Measurements from ENCODE around the gene DCD.

DCD gene

DNA sequence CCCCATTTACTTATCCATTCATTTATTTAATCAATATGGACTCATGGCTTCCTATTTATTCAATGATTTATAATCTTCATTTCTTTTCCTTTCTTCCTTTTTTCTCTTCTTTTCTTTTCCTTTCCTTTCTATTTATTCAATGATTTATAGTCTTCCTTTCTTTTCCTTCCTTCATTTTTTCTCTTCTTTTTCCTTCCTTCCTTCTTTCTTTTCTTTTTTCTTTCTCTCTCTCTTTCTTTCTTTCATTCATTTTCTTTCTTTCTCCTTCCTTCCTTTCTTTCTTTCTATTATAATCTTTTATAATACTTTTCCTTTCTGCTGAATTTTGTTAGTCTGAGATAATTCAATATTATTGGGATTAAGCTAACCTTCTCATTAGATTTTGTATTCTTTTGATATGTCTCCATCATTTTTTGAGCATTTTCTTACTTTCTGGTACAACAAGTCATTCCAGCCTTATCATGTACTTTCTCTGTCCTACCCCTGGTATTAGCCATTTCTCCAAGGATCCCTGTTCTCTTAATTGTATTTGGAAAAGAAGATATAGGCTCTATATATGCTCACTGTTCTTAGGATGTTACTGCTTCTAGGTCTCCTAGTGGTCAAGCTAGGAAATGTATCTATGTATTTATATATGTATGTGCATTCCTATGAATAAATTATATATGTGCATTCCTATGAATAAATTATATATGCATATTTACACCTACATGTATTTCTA, 25.5 kb downstream of the DCD start:
- TF ChIP-seq, protein P1, sequence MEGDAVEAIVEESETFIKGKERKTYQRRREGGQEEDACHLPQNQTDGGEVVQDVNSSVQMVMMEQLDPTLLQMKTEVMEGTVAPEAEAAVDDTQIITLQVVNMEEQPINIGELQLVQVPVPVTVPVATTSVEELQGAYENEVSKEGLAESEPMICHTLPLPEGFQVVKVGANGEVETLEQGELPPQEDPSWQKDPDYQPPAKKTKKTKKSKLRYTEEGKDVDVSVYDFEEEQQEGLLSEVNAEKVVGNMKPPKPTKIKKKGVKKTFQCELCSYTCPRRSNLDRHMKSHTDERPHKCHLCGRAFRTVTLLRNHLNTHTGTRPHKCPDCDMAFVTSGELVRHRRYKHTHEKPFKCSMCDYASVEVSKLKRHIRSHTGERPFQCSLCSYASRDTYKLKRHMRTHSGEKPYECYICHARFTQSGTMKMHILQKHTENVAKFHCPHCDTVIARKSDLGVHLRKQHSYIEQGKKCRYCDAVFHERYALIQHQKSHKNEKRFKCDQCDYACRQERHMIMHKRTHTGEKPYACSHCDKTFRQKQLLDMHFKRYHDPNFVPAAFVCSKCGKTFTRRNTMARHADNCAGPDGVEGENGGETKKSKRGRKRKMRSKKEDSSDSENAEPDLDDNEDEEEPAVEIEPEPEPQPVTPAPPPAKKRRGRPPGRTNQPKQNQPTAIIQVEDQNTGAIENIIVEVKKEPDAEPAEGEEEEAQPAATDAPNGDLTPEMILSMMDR (conservative IDR thresholded peaks at IDR 0.05), result peak; percentile 73
- no peak for TF ChIP-seq ZFX (IDR thresholded peaks at IDR 0.05)
- H3K27ac ChIP-seq, result peak overlapping the region; percentile 56; the same call in 1 of the 2 replicates

DNA sequence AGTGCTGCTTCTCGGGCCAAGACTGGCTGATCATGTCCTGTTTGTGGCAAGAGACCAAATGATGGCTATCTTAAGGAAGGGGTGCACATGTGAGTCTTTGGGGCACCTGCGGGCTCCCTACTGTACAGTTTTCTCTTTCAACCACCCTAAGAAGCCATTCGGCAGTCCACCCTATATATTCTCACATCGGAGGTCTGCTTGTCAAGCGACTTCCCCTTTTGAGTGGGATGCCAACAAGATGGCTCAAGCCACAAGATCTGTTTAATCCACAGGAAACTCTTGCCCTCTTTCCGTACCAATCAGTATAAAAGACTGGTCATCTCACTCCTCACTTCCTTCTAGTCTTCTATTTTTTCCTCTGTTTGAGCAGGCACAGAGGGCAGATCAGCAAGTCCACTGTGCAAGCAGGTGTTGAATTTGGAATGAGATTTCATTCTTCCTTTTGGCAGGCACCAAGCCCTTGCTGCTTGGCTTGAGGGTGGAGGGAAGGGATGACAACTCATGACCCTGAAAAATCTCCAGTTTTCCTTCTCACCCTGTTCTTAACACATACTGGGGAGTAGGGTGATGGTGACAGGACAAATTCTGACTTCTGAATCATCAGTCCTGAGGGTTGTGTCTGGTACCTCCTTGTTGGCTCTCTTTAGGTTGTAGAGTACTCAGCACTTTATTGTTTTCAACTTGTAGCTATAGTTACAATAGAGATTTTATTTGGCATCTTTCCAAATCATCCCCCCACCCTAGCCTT, 31.1 kb downstream of the DCD start:
- no peak for TF ChIP-seq ZFX (IDR thresholded peaks at IDR 0.05)
- TF ChIP-seq, protein P1 (conservative IDR thresholded peaks at IDR 0.05), result no peak
- peak overlapping the region; percentile 60; the same call in 1 of the 2 replicates for H3K27ac ChIP-seq

DNA sequence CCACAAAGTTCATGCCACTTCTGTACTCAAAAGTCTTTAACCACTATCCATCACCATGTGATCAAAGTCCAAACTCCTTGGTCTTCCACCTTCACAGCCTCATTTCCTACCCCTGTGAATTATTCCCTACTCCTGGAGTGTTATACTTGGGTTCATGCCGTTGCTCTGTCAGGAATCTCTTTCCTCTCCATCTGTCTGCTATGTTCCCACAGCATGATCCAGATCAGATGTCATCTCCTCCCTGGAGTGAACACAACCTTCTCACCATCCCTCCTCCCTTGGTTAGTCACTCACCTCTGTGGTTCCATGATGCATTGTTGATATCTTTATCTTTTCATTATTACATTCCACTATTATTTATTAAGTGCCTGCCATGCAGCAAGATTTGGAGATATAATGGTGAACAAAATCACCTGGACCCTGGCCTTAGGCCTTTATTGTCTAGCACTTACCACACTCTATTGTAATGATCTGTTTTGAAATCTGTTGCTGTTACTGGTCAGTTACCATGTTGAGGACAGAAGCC, 35.9 kb downstream of the DCD start:
- no peak for TF ChIP-seq ZFX (IDR thresholded peaks at IDR 0.05)
- TF ChIP-seq, protein P1 (conservative IDR thresholded peaks at IDR 0.05), result no peak
- H3K27ac ChIP-seq, result no peak overlapping the region

DNA sequence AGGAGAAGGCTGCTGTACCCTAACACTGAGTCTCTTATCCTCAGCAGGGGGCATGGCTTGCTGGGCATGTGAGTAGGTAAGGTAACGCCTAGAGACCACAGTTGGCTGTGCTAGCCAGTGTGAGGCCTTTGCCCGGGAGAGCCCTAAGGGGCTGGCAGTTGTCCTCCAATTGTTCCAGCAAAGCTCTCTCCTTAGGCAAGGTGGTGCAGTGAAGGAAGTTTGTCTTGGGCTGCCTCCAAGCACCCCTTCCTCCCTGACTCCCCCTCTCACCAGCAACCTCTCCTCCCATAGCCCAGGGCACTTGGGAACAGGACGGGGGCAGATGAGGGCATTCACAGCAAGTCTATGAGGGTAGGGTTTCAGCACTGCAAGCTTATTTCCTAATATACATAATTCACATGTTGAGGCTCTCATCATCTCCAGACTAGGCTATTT, 36.4 kb downstream of the DCD start:
- H3K27ac ChIP-seq, result no peak overlapping the region
- TF ChIP-seq, protein P1 (conservative IDR thresholded peaks at IDR 0.05), result no peak
- TF ChIP-seq ZFX (IDR thresholded peaks at IDR 0.05), result no peak

DNA sequence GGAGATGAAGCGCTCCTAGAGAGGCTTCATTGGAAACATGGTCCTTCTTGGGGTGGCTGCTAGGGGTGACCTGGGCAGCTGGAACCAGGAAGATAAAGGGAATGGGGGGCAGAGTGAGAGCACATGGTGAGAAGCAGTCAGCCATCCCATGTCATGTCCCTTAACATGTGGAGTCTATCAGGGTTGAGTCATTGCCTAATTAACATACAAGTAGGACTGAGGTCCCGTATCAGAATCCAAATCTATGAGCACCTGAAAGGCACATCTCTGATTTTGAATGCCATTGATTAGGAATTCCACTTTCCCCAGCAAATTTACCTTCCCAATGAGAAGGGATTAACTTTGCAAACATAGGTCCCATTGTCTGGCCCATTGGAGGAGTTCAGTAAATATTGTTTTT, 39.4 kb downstream of the DCD start:
- TF ChIP-seq, protein P1 (conservative IDR thresholded peaks at IDR 0.05), result no peak
- no peak for TF ChIP-seq ZFX (IDR thresholded peaks at IDR 0.05)
- no peak overlapping the region for H3K27ac ChIP-seq

DNA sequence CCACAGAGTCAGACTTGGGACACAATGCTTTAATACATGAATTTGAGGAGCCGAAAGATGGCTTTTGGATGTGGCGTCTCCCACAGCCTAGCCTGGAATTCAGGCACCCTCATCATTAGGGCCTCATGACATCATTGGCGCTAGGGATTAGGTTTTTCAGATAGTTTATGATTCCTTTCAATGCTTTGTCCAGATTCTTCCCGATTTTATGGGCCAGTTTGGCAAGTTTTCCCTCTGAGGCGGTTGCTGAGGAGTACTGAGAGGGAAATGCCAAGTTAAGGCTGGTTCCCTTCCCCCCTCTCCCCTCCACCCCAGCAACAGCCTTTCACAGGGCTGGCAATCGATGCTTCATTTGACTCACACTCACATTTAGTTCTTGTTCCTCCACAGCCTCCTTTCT, 40.0 kb downstream of the DCD start:
- no peak overlapping the region for H3K27ac ChIP-seq
- no peak for TF ChIP-seq ZFX (IDR thresholded peaks at IDR 0.05)
- TF ChIP-seq, protein P1 (conservative IDR thresholded peaks at IDR 0.05), result no peak

DNA sequence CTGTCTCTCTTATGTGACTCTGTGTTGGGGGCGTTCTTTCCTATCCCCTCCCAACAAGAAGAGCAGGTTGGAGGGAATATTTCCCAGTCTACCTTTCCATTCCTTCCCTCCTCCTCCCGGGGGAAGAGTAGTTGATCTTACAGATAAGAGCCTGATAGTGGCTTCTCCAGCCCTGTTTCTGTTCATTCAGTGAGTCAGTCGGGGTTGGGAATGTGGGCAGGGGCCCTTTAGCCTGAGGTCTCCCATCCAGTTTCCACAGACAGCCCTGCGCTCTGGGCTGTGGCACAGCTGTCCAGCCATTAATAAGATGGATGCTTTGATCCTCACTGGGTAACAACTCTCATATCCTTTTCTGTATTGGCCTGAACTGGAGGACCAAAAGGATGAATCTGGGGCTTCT, 41.6 kb downstream of the DCD start:
- H3K27ac ChIP-seq, result no peak overlapping the region
- TF ChIP-seq, protein P1 (conservative IDR thresholded peaks at IDR 0.05), result no peak
- no peak for TF ChIP-seq ZFX (IDR thresholded peaks at IDR 0.05)
